GM19324 (cell line): ENCODE data around the gene ANKRD1.

Experiments used
- ATAC-seq: cut with Tn5 transposase; IDR thresholded peaks from one replicate; pipeline ENCODE4 v1.9.1; 2021; ENCODE audit warnings: mild to moderate bottlenecking, moderate library complexity; ENCODE audit not compliant: unreplicated experiment, low FRiP score

ANKRD1 gene

DNA sequence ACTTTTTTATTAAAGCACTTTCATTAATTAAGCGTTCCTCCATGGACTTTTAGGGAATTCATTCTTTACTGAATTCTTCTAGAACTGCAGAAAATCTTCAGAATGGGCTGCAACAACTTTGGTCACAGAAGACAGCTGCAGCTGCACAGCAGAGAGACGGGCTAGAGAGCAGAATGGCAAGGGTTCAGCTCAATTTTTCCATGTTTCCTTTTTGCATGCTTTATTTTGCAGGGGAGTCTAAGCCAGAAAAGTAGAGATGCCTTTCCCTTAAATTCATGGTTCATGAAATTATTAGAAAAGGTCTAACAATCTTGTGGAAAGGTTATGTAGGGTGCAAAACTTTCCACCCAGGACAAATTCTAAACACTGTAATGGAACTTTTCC lies 15.4 kb upstream of the ANKRD1 start:
- no peak for ATAC-seq

- no peak for ATAC-seq
These were observed 14.8 kb upstream of the ANKRD1 start for GRCh38 chr10:90935581-90936275.

- no peak for ATAC-seq
These were observed 10.3 kb upstream of the ANKRD1 start for GRCh38 chr10:90930971-90931871.

DNA sequence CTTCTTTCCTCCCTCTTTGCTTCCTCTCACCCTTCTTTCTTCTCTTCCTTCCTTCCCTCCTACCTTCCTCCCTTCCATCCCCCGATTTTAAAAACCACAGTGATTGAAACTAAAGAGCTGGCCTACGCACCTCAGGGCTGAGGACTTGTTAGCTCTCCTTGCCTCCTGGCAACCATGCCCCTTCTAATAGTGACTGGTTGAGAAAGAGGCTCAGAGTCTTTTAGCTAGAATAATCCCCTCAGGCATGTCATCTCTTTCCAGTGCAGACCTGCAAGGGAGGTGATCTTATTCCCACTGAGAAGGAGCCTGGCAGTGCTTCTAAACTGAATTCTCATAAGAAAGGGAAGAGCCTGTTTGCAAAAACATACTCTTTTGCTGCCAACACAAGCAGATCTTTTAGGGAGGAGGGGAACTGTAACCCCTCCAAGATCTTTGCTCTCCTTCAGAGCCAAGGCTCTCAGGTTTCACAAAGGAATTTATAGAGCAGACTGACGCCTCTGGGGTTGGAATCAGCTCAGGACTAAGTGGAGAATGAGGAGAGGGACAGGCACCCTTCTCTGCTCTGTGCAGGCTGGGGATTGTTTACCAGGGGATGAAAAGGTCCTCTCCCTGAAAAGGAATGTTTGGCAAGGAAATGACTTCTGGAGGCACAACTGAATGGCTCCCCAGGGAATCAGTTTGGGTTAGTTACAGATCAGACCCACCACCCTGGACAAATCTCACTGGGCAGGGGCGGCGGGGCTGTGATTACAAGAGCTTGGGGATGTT lies 9.4 kb upstream of the ANKRD1 start:
- ATAC-seq: no peak

- ATAC-seq: no peak
These were observed 8.3 kb upstream of the ANKRD1 start for GRCh38 chr10:90929179-90929578.

GRCh38 chr10:90927293-90927692 lies 6.4 kb upstream of the ANKRD1 start:
- no peak for ATAC-seq

- ATAC-seq: no peak
These were observed 4.5 kb upstream of the ANKRD1 start for GRCh38 chr10:90925079-90926029.

DNA sequence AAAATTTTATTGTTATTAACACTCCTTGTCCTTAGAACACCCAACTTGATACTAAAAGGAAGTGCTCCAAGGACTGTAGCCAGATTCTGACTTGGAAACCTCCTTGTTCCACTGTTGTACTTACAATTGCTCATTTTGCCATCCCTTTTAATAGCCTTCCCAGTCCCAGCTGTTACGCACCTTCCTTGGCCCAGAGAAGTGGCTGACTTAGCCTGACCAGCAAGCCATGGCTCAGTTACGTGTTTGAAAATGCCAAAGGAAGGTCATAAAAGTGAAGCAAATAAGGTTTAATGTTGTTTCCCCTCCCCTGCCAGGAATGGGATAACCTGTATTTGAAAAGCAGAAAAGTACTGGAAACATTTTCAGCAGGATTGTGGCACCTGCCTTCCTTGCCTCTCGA lies 3.7 kb upstream of the ANKRD1 start:
- ATAC-seq: no peak

GRCh38 chr10:90923111-90923731 lies 2.3 kb upstream of the ANKRD1 start:
- no peak for ATAC-seq

DNA sequence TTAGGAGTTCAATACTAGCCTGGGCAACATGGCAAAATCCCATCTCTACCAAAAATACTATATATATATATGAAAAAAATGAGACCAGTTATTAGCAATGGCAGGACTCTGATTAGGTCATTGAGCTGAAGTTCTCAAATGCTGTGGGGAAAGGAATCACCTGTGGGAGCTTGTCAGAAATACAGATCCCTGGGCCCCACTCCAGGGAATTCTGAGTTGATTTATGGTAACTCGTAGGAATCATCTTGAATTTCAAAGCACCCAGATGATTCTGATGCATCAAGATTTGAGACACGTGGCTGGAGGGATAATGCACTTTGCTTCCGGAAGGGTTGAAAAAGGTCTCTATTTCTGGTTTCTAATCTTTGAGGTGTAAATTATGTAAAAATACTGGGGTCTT lies 1.0 kb upstream of the ANKRD1 start:
- no peak for ATAC-seq

- no peak for ATAC-seq
These were observed 958 bp downstream of the ANKRD1 start for GRCh38 chr10:90919683-90920574.

GRCh38 chr10:90917968-90918318 lies 2.9 kb downstream of the ANKRD1 start:
- no peak for ATAC-seq

DNA sequence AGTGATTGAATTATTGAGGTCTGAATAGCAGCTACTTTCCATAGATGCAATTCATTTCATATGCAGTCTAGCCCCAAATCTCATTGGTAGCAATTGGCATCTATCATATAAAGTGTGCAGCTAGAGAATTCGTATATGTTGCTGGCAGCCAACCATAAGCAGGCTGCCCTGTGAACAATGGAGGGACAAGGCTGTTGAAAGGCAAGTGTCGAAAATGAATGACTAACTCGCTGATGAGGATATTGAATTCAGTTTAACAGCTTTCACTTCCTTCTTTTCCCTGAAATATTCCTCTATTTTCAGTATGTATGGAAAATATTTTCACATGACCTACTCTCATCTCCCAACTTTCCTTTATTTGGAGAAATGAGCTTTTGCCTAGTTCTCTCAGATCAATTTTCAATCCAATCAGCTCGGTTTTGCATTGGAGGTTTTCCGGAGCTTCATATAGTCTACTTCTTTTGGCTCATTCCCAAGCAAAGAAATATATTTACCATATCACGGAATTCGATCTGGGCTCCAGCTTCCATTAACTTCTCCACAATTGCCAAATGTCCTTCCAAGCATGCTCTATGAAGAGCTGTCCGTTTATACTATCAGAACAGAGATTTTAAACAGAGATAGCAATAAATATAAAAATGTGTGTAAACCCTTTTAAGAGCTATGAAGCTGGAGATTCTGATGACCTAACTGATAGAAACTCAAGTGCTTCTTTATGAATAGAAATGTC lies 3.5 kb downstream of the ANKRD1 start:
- ATAC-seq: no peak

GRCh38 chr10:90916392-90917237 lies 4.3 kb downstream of the ANKRD1 start:
- no peak for ATAC-seq

- no peak for ATAC-seq
These were observed 5.2 kb downstream of the ANKRD1 start for GRCh38 chr10:90915766-90916075.

- no peak for ATAC-seq
These were observed 5.7 kb downstream of the ANKRD1 start for GRCh38 chr10:90914992-90915765.
